ENCODE measurements around the gene JAG1.

- TF ChIP-seq CTCF (IDR thresholded peaks at IDR 0.05; ENCODE audit: low read depth, low read length) (no peak), POLR2A (IDR thresholded peaks at IDR 0.05; ENCODE audit: extremely low read depth, insufficient read length) (no peak)
- TF ChIP-seq, protein P1, sequence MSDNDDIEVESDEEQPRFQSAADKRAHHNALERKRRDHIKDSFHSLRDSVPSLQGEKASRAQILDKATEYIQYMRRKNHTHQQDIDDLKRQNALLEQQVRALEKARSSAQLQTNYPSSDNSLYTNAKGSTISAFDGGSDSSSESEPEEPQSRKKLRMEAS (IDR thresholded peaks at IDR 0.05; ENCODE audit: low read depth, low read length) = no peak
These were observed 8.7 kb downstream of the JAG1 start for GRCh38 chr20:10665027-10665561.

All from NB4 (cell line).